IMR-90 (cell line): ENCODE measurements around the gene TMIGD1. TPM values are rescaled to one million over a fixed set of nuclear protein-coding genes. Genes with fewer than 3 reads are reported as not detected.

Experiments
- ATAC-seq: fragments of 200-7000 bp; cut with Tn5 transposase; 2 replicates; pipeline ENCODE4 v1.9.1; 2020; ENCODE audit warnings: low read depth, mild to moderate bottlenecking, moderate library complexity
- BruUV-seq: library from RNA; stranded (reverse); fragments of 400-500 nt; replicated peaks from 2 replicates; lab custom pipeline; 2021; lab: Mats Ljungman, UMichigan
- CTCF ChIA-PET: fragments of 300-600 bp; formaldehyde crosslinking; extraction: SDS; loops from one replicate; lab custom pipeline; 2021; ENCODE audit warnings: antibody characterized with exemption; lab: Yijun Ruan, JAX
- POLR2A ChIA-PET: fragments of 300-600 bp; sonication (Branson Sonifier 250); formaldehyde crosslinking; loops from one replicate; lab custom pipeline; 2022; ENCODE audit warnings: antibody characterized with exemption; ENCODE audit not compliant: unreplicated experiment; lab: Charles Lee
- DNase-seq: peaks from one replicate; pipeline ENCODE4 v3.0.0; 2013
- H2AFZ ChIP-seq: replicated peaks from 2 replicates; pipeline ENCODE3; 2013; ENCODE audit warnings: low read length, mild to moderate bottlenecking; ENCODE audit not compliant: poor library complexity
- H2AK5ac ChIP-seq: 2 replicates; pipeline ENCODE4 v1.6.1; 2013; ENCODE audit warnings: low read depth, low read length, inconsistent platforms
- H2AK9ac ChIP-seq: replicated peaks from 2 replicates; pipeline ENCODE3; 2013; ENCODE audit warnings: mild to moderate bottlenecking, low read depth, low read length, moderate library complexity; ENCODE audit not compliant: poor library complexity
- H2BK120ac ChIP-seq: 2 replicates; pipeline ENCODE4 v1.6.1; 2013; ENCODE audit warnings: low read depth, low read length, inconsistent platforms
- H2BK15ac ChIP-seq: 3 replicates; pipeline ENCODE4 v1.6.1; 2013; ENCODE audit warnings: low read depth, low read length, inconsistent platforms
- H2BK20ac ChIP-seq: 2 replicates; pipeline ENCODE4 v1.6.1; 2013; ENCODE audit warnings: low read depth, mild to moderate bottlenecking, inconsistent platforms, low read length, moderate library complexity
- H2BK5ac ChIP-seq: 2 replicates; pipeline ENCODE4 v1.6.1; 2013; ENCODE audit warnings: mild to moderate bottlenecking, low read depth, low read length, inconsistent platforms; ENCODE audit not compliant: poor library complexity, severe bottlenecking
- H3K14ac ChIP-seq: replicated peaks from 2 replicates; pipeline ENCODE4 v1.6.1; 2013; ENCODE audit warnings: low read depth, low read length, inconsistent platforms
- H3K18ac ChIP-seq: 2 replicates; pipeline ENCODE4 v1.6.1; 2013; ENCODE audit warnings: low read depth, low read length, control low read depth
- H3K23ac ChIP-seq: 2 replicates; pipeline ENCODE4 v1.6.1; 2013; ENCODE audit warnings: low read depth, low read length, inconsistent platforms
- H3K27ac ChIP-seq: 2 replicates; pipeline ENCODE4 v1.5.1; 2013; ENCODE audit warnings: mild to moderate bottlenecking, control low read depth, low read length; ENCODE audit not compliant: insufficient read depth
- H3K27me3 ChIP-seq: 2 replicates; pipeline ENCODE4 v1.6.1; 2013; ENCODE audit warnings: low read length; ENCODE audit not compliant: control insufficient read depth, insufficient read depth
- H3K36me3 ChIP-seq: 2 replicates; pipeline ENCODE4 v1.6.1; 2013; ENCODE audit warnings: low read length, mixed read lengths; ENCODE audit not compliant: control insufficient read depth, insufficient read depth
- H3K4ac ChIP-seq: 2 replicates; pipeline ENCODE4 v1.6.1; 2013; ENCODE audit warnings: low read depth, low read length, inconsistent platforms
- H3K4me1 ChIP-seq: 2 replicates; pipeline ENCODE4 v1.6.1; 2013; ENCODE audit warnings: low read length, mixed read lengths; ENCODE audit not compliant: control insufficient read depth, insufficient read depth
- H3K4me2 ChIP-seq: 2 replicates; pipeline ENCODE4 v1.6.1; 2013; ENCODE audit warnings: low read depth, mild to moderate bottlenecking, control low read depth, low read length, moderate library complexity
- H3K4me3 ChIP-seq: 2 replicates; pipeline ENCODE4 v1.5.1; 2013; ENCODE audit warnings: low read depth, mild to moderate bottlenecking, control low read depth, low read length, moderate library complexity; ENCODE audit not compliant: insufficient read depth
- H3K56ac ChIP-seq: 2 replicates; pipeline ENCODE4 v1.6.1; 2013; ENCODE audit warnings: low read length, inconsistent platforms; ENCODE audit not compliant: insufficient read depth; ENCODE audit errors: extremely low read depth
- H3K79me1 ChIP-seq, 2 experiments: 2 replicates each; pipeline ENCODE4 v1.6.1; 2013; ENCODE audit warnings: low read length in 2 of 2, inconsistent platforms in 1 of 2, low read depth in 1 of 2
- H3K9ac ChIP-seq: 2 replicates; pipeline ENCODE4 v1.6.1; 2013; ENCODE audit warnings: low read depth, low read length, control low read depth
- H3K9me1 ChIP-seq: 2 replicates; pipeline ENCODE4 v1.6.1; 2013; ENCODE audit warnings: low read length, inconsistent platforms; ENCODE audit not compliant: insufficient read depth
- H3K9me3 ChIP-seq: 2 replicates; pipeline ENCODE4 v1.6.1; 2013; ENCODE audit warnings: low read length; ENCODE audit not compliant: control insufficient read depth, insufficient read depth
- H4K20me1 ChIP-seq: 2 replicates; pipeline ENCODE4 v1.6.1; 2013; ENCODE audit warnings: low read length, inconsistent platforms; ENCODE audit not compliant: insufficient read depth
- H4K5ac ChIP-seq: 2 replicates; pipeline ENCODE4 v1.6.1; 2013; ENCODE audit warnings: mild to moderate bottlenecking, low read depth, low read length, control low read depth
- H4K8ac ChIP-seq, 2 experiments: 2 replicates each; pipeline ENCODE4 v1.6.1; 2013; ENCODE audit warnings: low read depth in 2 of 2, low read length in 2 of 2, control low read depth in 1 of 2, inconsistent platforms in 1 of 2
- H4K91ac ChIP-seq: 2 replicates; pipeline ENCODE4 v1.6.1; 2013; ENCODE audit warnings: low read depth, low read length, inconsistent platforms; ENCODE audit not compliant: insufficient read depth
- BHLHE40 ChIP-seq: fragments of 150-350 bp; IDR thresholded peaks from 2 replicates; pipeline ENCODE4 v1.6.1; 2016; ENCODE audit warnings: mild to moderate bottlenecking, low read depth, low read length
- CEBPB ChIP-seq: IDR thresholded peaks from 2 replicates; pipeline ENCODE4 v1.6.1; 2012; ENCODE audit warnings: low read depth, low read length, improper control_type of control experiment
- ELK1 ChIP-seq: fragments of 150-350 bp; IDR thresholded peaks from 2 replicates; pipeline ENCODE4 v1.6.1; 2016; ENCODE audit warnings: low read depth, mild to moderate bottlenecking, low read length, moderate library complexity, borderline replicate concordance
- FOS ChIP-seq: fragments of 150-350 bp; IDR thresholded peaks from 2 replicates; pipeline ENCODE4 v1.6.1; 2016; ENCODE audit warnings: low read depth, low read length
- MAFK ChIP-seq: IDR thresholded peaks from 2 replicates; pipeline ENCODE4 v1.6.1; 2012; ENCODE audit warnings: low read depth, low read length, improper control_type of control experiment
- NFE2L2 ChIP-seq: fragments of 150-350 bp; IDR thresholded peaks from 2 replicates; pipeline ENCODE4 v1.6.1; 2016; ENCODE audit warnings: low read depth, mild to moderate bottlenecking, low read length
- POLR2A ChIP-seq: IDR thresholded peaks from 2 replicates; pipeline ENCODE4 v1.6.1; 2012; ENCODE audit warnings: mild to moderate bottlenecking, low read depth, low read length
- RAD21 ChIP-seq: IDR thresholded peaks from 2 replicates; pipeline ENCODE4 v1.6.1; 2012; ENCODE audit warnings: low read length, improper control_type of control experiment
- RCOR1 ChIP-seq: IDR thresholded peaks from 2 replicates; pipeline ENCODE4 v1.6.1; 2012; ENCODE audit warnings: mild to moderate bottlenecking, low read length, improper control_type of control experiment; ENCODE audit not compliant: insufficient replicate concordance
- RFX5 ChIP-seq: IDR thresholded peaks from 2 replicates; pipeline ENCODE4 v1.8.0; 2012; ENCODE audit warnings: low read depth, mild to moderate bottlenecking, low read length, moderate library complexity
- SMC3 ChIP-seq: fragments of 150-350 bp; IDR thresholded peaks from 2 replicates; pipeline ENCODE4 v1.6.1; 2016; ENCODE audit warnings: low read depth, mild to moderate bottlenecking, antibody characterized with exemption, low read length, moderate library complexity
- USF2 ChIP-seq: fragments of 150-350 bp; IDR thresholded peaks from 2 replicates; pipeline ENCODE4 v1.6.1; 2017; ENCODE audit warnings: mild to moderate bottlenecking, antibody characterized with exemption, low read length, low read depth
- WGBS, 2 experiments: methylation state at CpG; one replicate each; pipeline versions ENCODE4 v1.1.5 to v1.1.7; 2013; ENCODE audit warnings: missing lambda C conversion rate in 2 of 2; ENCODE audit not compliant: insufficient read length in 1 of 2; ENCODE audit errors: extremely low coverage in 2 of 2; 5-methylcytosine and 5-hydroxymethylcytosine counted together
- dilution Hi-C: fragments of 300-500 bp; cut with HindIII; formaldehyde crosslinking; loops from one replicate; pipeline ENCODE4 v1.14.3; 2018; ENCODE audit warnings: low sequenced_read_pairs; ENCODE audit not compliant: unreplicated experiment
- in situ Hi-C: fragments of 300-500 bp; cut with MboI; formaldehyde crosslinking; loops from 3 replicates; pipeline ENCODE4 v1.14.3; 2019; ENCODE audit warnings: low sequenced_read_pairs, inconsistent platforms, mixed read lengths
- intact Hi-C: fragments of 100-400 bp; cut with micrococcal nuclease; formaldehyde crosslinking; loops from 2 replicates; pipeline ENCODE4 v1.10.0; 2022
- polyA plus RNA-seq, 3 experiments: library from polyadenylated mRNA; depleted of rRNA; stranded (reverse); fragments of >200 nt; gene quantifications; 2 replicates each; pipeline ENCODE4 v1.2.3, GENCODE V29; 2012; ENCODE audit warnings: low replicate concordance in 1 of 3
- total RNA-seq: library from RNA; depleted of rRNA; stranded (reverse); fragments of >200 nt; gene quantifications from 2 replicates; pipeline ENCODE4 v1.2.3, GENCODE V29; 2012

The TMIGD1 gene
- total and polyA plus RNA-seq, 2 of the 4 experiments (the other 2 are of a cell fraction) = not detected

GRCh38 chr17:30360086-30360808 lies 26.4 kb upstream of the TMIGD1 start:
- no peak overlapping the region for H3K23ac ChIP-seq
- no peak overlapping the region for H3K4ac ChIP-seq
- peaks cover 3% of the 10 kb centered on the region; the same call in 1 of the 2 replicates for H3K9me3 ChIP-seq
- BruUV-seq = no TSS peak
- H3K9me1 ChIP-seq = no peaks in the 10 kb centered on the region; the same call in 1 of the 2 replicates
- no peak overlapping the region for H2AFZ ChIP-seq
- POLR2A ChIA-PET = no interaction called here
- H4K5ac ChIP-seq = no peak overlapping the region
- 100% methylated on average over 2 of the region's 8 CpGs; no CpG with 5 or more reads in 1 of the 2 experiments for WGBS, 2 experiments
- in situ Hi-C loops = no loop called here
- no peak overlapping the region for H2BK5ac ChIP-seq
- no peak overlapping the region for H3K4me3 ChIP-seq
- no peak overlapping the region for H2BK15ac ChIP-seq
- H2BK20ac ChIP-seq = no peak overlapping the region
- H2AK5ac ChIP-seq = no peak overlapping the region
- no peak overlapping the region for H4K8ac ChIP-seq
- no peak overlapping the region for H2BK120ac ChIP-seq
- no peak overlapping the region for H3K18ac ChIP-seq
- H3K4me2 ChIP-seq = no peak overlapping the region
- DNase-seq (no peak), ATAC-seq (no peak)
- no peak overlapping the region for H4K91ac ChIP-seq
- intact Hi-C loops = no loop called here
- H3K14ac ChIP-seq = no peak overlapping the region
- no peaks in the 10 kb centered on the region for H3K79me1 ChIP-seq
- H3K27me3 ChIP-seq = no peaks in the 10 kb centered on the region
- no peaks in the 10 kb centered on the region; the same call in 1 of the 2 replicates for H4K20me1 ChIP-seq
- CTCF ChIA-PET = no interaction called here
- no peak overlapping the region for H3K9ac ChIP-seq
- no peaks in the 10 kb centered on the region for H3K36me3 ChIP-seq
- dilution Hi-C loops = no loop called here
- H3K27ac ChIP-seq = no peak overlapping the region
- no peak overlapping the region for H3K56ac ChIP-seq
- H3K4me1 ChIP-seq = no peaks in the 10 kb centered on the region; the same call in 1 of the 2 replicates
- no peak for TF ChIP-seq POLR2A
- no peak for TF ChIP-seq CEBPB
- TF ChIP-seq MAFK = no peak
- TF ChIP-seq BHLHE40 = no peak
- no peak for TF ChIP-seq SMC3
- TF ChIP-seq ELK1 = no peak
- no peak for TF ChIP-seq FOS
- no peak for TF ChIP-seq RCOR1
- TF ChIP-seq USF2 = no peak
- no peak for TF ChIP-seq RAD21
- no peak for TF ChIP-seq NFE2L2
- TF ChIP-seq RFX5 = no peak
- no peak overlapping the region for H2AK9ac ChIP-seq
